Measurements from ENCODE around the gene THRB.
"Not testable (repeated sequence)": the region's sequence is repeated elsewhere in the genome, so short reads cannot be mapped to it uniquely, and the experiment has no call there.

Gene THRB

GRCh38 chr3:24426896-24427295, 67.8 kb downstream of the THRB start:
- no peaks in the 10 kb centered on the region for H3K36me3 ChIP-seq (ENCODE audit: insufficient read depth, low read length)
- no peak overlapping the region for H3K4me3 ChIP-seq
- H3K27ac ChIP-seq = no peak overlapping the region
- H3K9ac ChIP-seq (ENCODE audit: insufficient read length) = no peak overlapping the region
- no peaks in the 10 kb centered on the region for H3K9me3 ChIP-seq (ENCODE audit: low read depth, low read length)
- TF ChIP-seq FOXP2 (optimal IDR thresholded peaks at IDR 0.05; ENCODE audit: control extremely low read depth, extremely low read length, insufficient read depth) (no peak), POLR2AphosphoS5 (IDR thresholded peaks at IDR 0.05; ENCODE audit: borderline replicate concordance, low read depth, low read length) (no peak), EZH2 (IDR thresholded peaks at IDR 0.05) (no peak)
- DNase-seq (ENCODE audit: low read depth, low spot score) = no peak

GRCh38 chr3:24420829-24421228, 73.8 kb downstream of the THRB start:
- H3K9ac ChIP-seq (ENCODE audit: insufficient read length); H3K4me3 ChIP-seq; H3K9me3 ChIP-seq (ENCODE audit: low read depth, low read length); H3K36me3 ChIP-seq (ENCODE audit: insufficient read depth, low read length); H3K27ac ChIP-seq; DNase-seq (ENCODE audit: low read depth, low spot score): not testable (repeated sequence)

GRCh38 chr3:24420224-24420623, 74.4 kb downstream of the THRB start:
- H3K36me3 ChIP-seq (ENCODE audit: insufficient read depth, low read length) = no peaks in the 10 kb centered on the region
- no peaks in the 10 kb centered on the region for H3K9me3 ChIP-seq (ENCODE audit: low read depth, low read length)
- H3K4me3 ChIP-seq = no peak overlapping the region
- TF ChIP-seq EZH2 (IDR thresholded peaks at IDR 0.05) (no peak), FOXP2 (optimal IDR thresholded peaks at IDR 0.05; ENCODE audit: control extremely low read depth, extremely low read length, insufficient read depth) (no peak), POLR2AphosphoS5 (IDR thresholded peaks at IDR 0.05; ENCODE audit: borderline replicate concordance, low read depth, low read length) (no peak)
- H3K27ac ChIP-seq = no peak overlapping the region
- no peak for DNase-seq (ENCODE audit: low read depth, low spot score)
- H3K9ac ChIP-seq (ENCODE audit: insufficient read length) = no peak overlapping the region

GRCh38 chr3:24419067-24419791, 75.4 kb downstream of the THRB start:
- Histone ChIP-seq H3K9ac (ENCODE audit: insufficient read length) (no peak overlapping the region), H3K9me3 (ENCODE audit: low read depth, low read length) (no peaks in the 10 kb centered on the region), H3K4me3 (no peak overlapping the region), H3K27ac (no peak overlapping the region), H3K36me3 (ENCODE audit: insufficient read depth, low read length) (no peaks in the 10 kb centered on the region)
- TF ChIP-seq FOXP2 (optimal IDR thresholded peaks at IDR 0.05; ENCODE audit: control extremely low read depth, extremely low read length, insufficient read depth) = no peak
- TF ChIP-seq EZH2 (IDR thresholded peaks at IDR 0.05) = no peak
- no peak for TF ChIP-seq POLR2AphosphoS5 (IDR thresholded peaks at IDR 0.05; ENCODE audit: borderline replicate concordance, low read depth, low read length)
- DNase-seq (ENCODE audit: low read depth, low spot score) = no peak

GRCh38 chr3:24417730-24418129, 76.9 kb downstream of the THRB start:
- H3K9ac ChIP-seq (ENCODE audit: insufficient read length) = no peak overlapping the region
- TF ChIP-seq POLR2AphosphoS5 (IDR thresholded peaks at IDR 0.05; ENCODE audit: borderline replicate concordance, low read depth, low read length) = no peak
- no peak for DNase-seq (ENCODE audit: low read depth, low spot score)
- H3K27ac ChIP-seq = no peak overlapping the region
- no peaks in the 10 kb centered on the region for H3K36me3 ChIP-seq (ENCODE audit: insufficient read depth, low read length)
- H3K9me3 ChIP-seq (ENCODE audit: low read depth, low read length) = no peaks in the 10 kb centered on the region
- H3K4me3 ChIP-seq = no peak overlapping the region

- no peak for DNase-seq (ENCODE audit: low read depth, low spot score)
- Histone ChIP-seq H3K36me3 (ENCODE audit: insufficient read depth, low read length) (no peaks in the 10 kb centered on the region), H3K27ac (no peak overlapping the region), H3K9me3 (ENCODE audit: low read depth, low read length) (no peaks in the 10 kb centered on the region), H3K4me3 (no peak overlapping the region), H3K9ac (ENCODE audit: insufficient read length) (no peak overlapping the region)
- TF ChIP-seq FOXP2 (optimal IDR thresholded peaks at IDR 0.05; ENCODE audit: control extremely low read depth, extremely low read length, insufficient read depth) (no peak), POLR2AphosphoS5 (IDR thresholded peaks at IDR 0.05; ENCODE audit: borderline replicate concordance, low read depth, low read length) (no peak), EZH2 (IDR thresholded peaks at IDR 0.05) (no peak)
These were observed 78.4 kb downstream of the THRB start for GRCh38 chr3:24416224-24416623.

- TF ChIP-seq EZH2 (IDR thresholded peaks at IDR 0.05) = no peak
- TF ChIP-seq POLR2AphosphoS5 (IDR thresholded peaks at IDR 0.05; ENCODE audit: borderline replicate concordance, low read depth, low read length) = no peak
- TF ChIP-seq FOXP2 (optimal IDR thresholded peaks at IDR 0.05; ENCODE audit: control extremely low read depth, extremely low read length, insufficient read depth) = no peak
- no peaks in the 10 kb centered on the region for H3K36me3 ChIP-seq (ENCODE audit: insufficient read depth, low read length)
- H3K9ac ChIP-seq (ENCODE audit: insufficient read length) = no peak overlapping the region
- H3K4me3 ChIP-seq = no peak overlapping the region
- H3K9me3 ChIP-seq (ENCODE audit: low read depth, low read length) = no peaks in the 10 kb centered on the region
- no peak for DNase-seq (ENCODE audit: low read depth, low spot score)
- no peak overlapping the region for H3K27ac ChIP-seq
These were observed 78.8 kb downstream of the THRB start for GRCh38 chr3:24415824-24416223.

- H3K27ac ChIP-seq; H3K9me3 ChIP-seq (ENCODE audit: low read depth, low read length); H3K9ac ChIP-seq (ENCODE audit: insufficient read length); DNase-seq (ENCODE audit: low read depth, low spot score); H3K36me3 ChIP-seq (ENCODE audit: insufficient read depth, low read length); H3K4me3 ChIP-seq: not testable (repeated sequence)
These were observed 81.0 kb downstream of the THRB start for GRCh38 chr3:24413662-24414061.

GRCh38 chr3:24410860-24411259, 83.8 kb downstream of the THRB start:
- TF ChIP-seq FOXP2 (optimal IDR thresholded peaks at IDR 0.05; ENCODE audit: control extremely low read depth, extremely low read length, insufficient read depth) (no peak), EZH2 (IDR thresholded peaks at IDR 0.05) (no peak), POLR2AphosphoS5 (IDR thresholded peaks at IDR 0.05; ENCODE audit: borderline replicate concordance, low read depth, low read length) (no peak)
- Histone ChIP-seq H3K9ac (ENCODE audit: insufficient read length) (no peak overlapping the region), H3K36me3 (ENCODE audit: insufficient read depth, low read length) (no peaks in the 10 kb centered on the region), H3K4me3 (no peak overlapping the region), H3K27ac (no peak overlapping the region), H3K9me3 (ENCODE audit: low read depth, low read length) (no peaks in the 10 kb centered on the region)
- no peak for DNase-seq (ENCODE audit: low read depth, low spot score)
